Left ventricle myocardium inferior (tissue), 1 donor: Measurements from ENCODE around the gene SUB1. TPM values are rescaled to one million over a fixed set of nuclear protein-coding genes. Genes with fewer than 3 reads are reported as not detected.

Experiments
- DNase-seq: peaks from one replicate; pipeline ENCODE4 v3.0.0-alpha.2; 2020
- H3K27ac ChIP-seq: fragments of 200-600 bp; replicated peaks from 2 replicates; pipeline ENCODE4 v1.8.0; 2021
- H3K27me3 ChIP-seq: fragments of 200-600 bp; 2 replicates; pipeline ENCODE4 v1.8.0; 2021; ENCODE audit warnings: low read depth
- H3K36me3 ChIP-seq: fragments of 200-600 bp; 2 replicates; pipeline ENCODE4 v1.8.0; 2021
- H3K4me1 ChIP-seq: fragments of 200-600 bp; 2 replicates; pipeline ENCODE4 v1.8.0; 2021
- H3K4me3 ChIP-seq: fragments of 200-600 bp; 2 replicates; pipeline ENCODE4 v1.8.0; 2021; ENCODE audit warnings: mild to moderate bottlenecking, moderate library complexity
- H3K9me3 ChIP-seq: fragments of 200-600 bp; replicated peaks from 2 replicates; pipeline ENCODE4 v1.8.0; 2021
- intact Hi-C: fragments of 100-400 bp; cut with micrococcal nuclease; formaldehyde crosslinking; loops from one replicate; pipeline ENCODE4 v1.11.0; 2022
- total RNA-seq: library from RNA; stranded (reverse); fragmentation: NEBNext Ultra II Directional; extraction: Animal tissue kit (Norgen Biotek cat#: 25700); gene quantifications from one replicate; pipeline ENCODE4 v1.2.1, GENCODE V29; 2021
- TF ChIP-seq, protein P1 (sequence below): fragments of 200-600 bp; IDR thresholded peaks from 2 replicates; pipeline ENCODE4 v1.8.0; 2021; ENCODE audit warnings: antibody characterized with exemption, mild to moderate bottlenecking, borderline replicate concordance
- donor health status: DM: no; HTN: yes; CAD: no; lungs with severe emphysema.

Gene SUB1
- total RNA-seq, 1 donor from 2014 or later, result 222 TPM

DNA sequence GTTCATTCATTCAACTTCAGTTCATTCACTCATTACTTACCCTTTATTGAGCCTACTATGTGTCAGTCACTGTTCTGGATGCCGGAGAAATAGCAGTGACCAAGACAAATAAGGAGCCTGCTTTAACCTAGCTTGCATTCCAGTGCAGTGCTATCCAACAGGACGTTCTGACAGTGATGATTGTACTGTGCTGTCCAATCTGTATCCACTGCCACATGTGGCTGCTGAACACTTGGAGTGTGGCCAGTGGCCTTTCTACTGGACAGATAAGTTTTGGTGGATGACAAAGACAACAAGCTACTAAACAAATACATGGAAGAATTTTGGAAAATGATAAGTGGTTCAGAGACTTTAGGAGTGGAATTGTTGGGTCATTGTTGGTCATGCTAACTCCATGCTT lies 33.6 kb downstream of the SUB1 start:
- no peaks in the 10 kb centered on the region for H3K36me3 ChIP-seq
- TF ChIP-seq, protein P1, sequence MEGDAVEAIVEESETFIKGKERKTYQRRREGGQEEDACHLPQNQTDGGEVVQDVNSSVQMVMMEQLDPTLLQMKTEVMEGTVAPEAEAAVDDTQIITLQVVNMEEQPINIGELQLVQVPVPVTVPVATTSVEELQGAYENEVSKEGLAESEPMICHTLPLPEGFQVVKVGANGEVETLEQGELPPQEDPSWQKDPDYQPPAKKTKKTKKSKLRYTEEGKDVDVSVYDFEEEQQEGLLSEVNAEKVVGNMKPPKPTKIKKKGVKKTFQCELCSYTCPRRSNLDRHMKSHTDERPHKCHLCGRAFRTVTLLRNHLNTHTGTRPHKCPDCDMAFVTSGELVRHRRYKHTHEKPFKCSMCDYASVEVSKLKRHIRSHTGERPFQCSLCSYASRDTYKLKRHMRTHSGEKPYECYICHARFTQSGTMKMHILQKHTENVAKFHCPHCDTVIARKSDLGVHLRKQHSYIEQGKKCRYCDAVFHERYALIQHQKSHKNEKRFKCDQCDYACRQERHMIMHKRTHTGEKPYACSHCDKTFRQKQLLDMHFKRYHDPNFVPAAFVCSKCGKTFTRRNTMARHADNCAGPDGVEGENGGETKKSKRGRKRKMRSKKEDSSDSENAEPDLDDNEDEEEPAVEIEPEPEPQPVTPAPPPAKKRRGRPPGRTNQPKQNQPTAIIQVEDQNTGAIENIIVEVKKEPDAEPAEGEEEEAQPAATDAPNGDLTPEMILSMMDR, result no peak
- no peak overlapping the region for H3K4me3 ChIP-seq
- H3K4me1 ChIP-seq, result peaks cover 15% of the 10 kb centered on the region
- intact Hi-C loops, result no loop called here
- DNase-seq, result no peak
- no peaks in the 10 kb centered on the region for H3K9me3 ChIP-seq
- H3K27ac ChIP-seq, result no peak overlapping the region
- no peaks in the 10 kb centered on the region for H3K27me3 ChIP-seq

DNA sequence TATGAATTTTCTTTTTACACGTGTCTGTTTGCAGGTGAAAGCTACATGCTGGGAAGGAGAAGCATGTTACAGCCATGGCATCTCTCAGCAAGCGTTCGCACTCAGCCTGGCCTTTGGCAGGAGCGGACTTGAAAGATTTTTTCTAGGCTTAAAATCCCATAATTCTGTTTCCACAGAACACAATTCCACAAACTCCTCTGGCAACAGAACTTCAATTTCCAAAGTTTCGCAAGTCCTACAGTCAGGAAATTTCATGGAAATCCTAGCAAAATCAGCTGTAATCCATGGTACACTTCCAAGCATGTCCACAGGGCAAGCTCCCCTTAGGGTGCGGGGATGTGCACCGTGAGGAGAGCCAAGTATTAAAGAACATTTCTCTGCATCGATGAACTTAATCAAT lies 35.9 kb downstream of the SUB1 start:
- intact Hi-C loops, result no loop called here
- TF ChIP-seq, protein P1, result no peak
- no peak for DNase-seq
- no peak overlapping the region for H3K4me3 ChIP-seq
- no peaks in the 10 kb centered on the region for H3K36me3 ChIP-seq
- peaks cover 6% of the 10 kb centered on the region for H3K4me1 ChIP-seq
- H3K27ac ChIP-seq, result no peak overlapping the region
- no peaks in the 10 kb centered on the region for H3K27me3 ChIP-seq
- no peaks in the 10 kb centered on the region for H3K9me3 ChIP-seq

DNA sequence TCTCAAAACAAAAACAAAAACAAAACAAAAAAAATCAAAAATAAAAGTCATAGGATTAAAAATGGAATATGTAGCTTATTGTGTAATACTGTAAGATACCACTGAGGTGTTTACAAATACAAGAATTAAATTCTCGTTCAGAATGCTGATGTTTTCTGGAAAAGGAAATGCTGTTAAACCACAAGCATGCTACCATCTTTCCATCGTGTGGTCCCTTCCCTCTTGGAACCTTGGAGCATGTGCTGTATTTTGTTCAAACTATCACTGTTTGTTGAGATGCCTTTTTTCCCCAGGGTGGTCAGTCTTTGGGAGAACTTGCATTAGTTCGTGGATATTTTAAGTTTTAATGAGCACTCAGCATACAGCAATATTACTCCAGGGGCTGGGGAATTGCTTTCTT lies 39.7 kb downstream of the SUB1 start:
- H3K9me3 ChIP-seq, result no peaks in the 10 kb centered on the region
- no peaks in the 10 kb centered on the region for H3K27me3 ChIP-seq
- no peak overlapping the region for H3K4me3 ChIP-seq
- no peak for DNase-seq
- no peaks in the 10 kb centered on the region for H3K36me3 ChIP-seq
- TF ChIP-seq, protein P1, result no peak
- H3K4me1 ChIP-seq, result peaks cover 24% of the 10 kb centered on the region
- H3K27ac ChIP-seq, result no peak overlapping the region
- intact Hi-C loops, result no loop called here

DNA sequence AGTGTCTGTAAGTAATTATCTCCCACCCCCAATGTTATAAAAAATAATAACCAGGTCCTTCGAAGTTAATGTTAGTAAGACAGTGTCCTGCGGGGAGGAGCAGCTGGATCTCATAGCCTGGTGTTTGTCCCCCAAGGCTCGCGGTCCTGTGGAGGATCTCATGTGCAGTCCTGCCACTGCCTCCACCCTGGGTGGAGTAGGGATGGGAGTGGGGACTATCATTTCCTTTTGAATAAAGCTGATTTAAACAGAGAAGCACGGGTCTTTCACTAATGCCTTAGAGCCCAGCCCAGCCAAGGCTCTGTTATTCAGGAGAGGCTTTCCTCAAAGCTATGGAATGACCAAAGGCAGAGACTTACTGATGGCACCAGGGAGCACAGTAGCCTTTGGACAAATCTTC lies 40.2 kb downstream of the SUB1 start:
- Histone ChIP-seq H3K27ac (no peak overlapping the region), H3K4me3 (no peak overlapping the region), H3K27me3 (no peaks in the 10 kb centered on the region), H3K9me3 (no peaks in the 10 kb centered on the region), H3K36me3 (no peaks in the 10 kb centered on the region), H3K4me1 (peaks cover 24% of the 10 kb centered on the region)
- TF ChIP-seq, protein P1, result no peak
- intact Hi-C loops, result no loop called here
- DNase-seq, result no peak

DNA sequence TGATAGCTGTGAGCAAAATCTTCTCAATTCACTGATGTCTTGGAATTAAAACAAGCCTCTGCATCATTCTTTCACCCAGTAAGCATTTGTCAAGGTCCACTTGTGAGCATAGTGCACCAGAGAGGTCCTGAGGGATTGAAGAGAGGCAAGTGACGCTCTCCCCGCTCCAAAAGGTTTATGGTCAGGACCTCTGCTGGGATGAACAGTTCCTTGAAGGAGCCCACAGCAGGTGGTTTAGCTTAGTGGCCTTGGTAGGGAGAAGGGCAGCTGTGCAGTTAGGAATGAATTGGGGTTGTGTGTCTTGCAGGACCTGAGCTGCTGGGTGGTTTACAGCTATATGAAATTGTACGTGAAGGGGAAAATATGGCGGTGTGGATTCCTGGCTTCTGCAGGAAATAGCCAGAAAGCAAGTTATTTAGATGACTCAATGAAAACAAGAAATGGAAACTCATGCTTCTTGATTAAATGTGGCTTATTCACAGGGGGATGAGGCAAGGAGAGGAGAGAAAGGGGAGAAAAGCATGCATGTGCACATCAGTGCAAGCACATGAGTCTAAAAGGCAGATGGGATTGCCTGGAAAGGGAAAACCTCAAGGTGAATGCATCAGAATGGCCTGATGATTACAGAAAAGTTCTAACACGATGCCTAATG lies 42.0 kb downstream of the SUB1 start:
- TF ChIP-seq, protein P1, result no peak
- H3K27ac ChIP-seq, result peak overlapping the region; percentile 54
- intact Hi-C loops, result no loop called here

More for the DNA sequence above, 42.0 kb downstream of the SUB1 start:
- Histone ChIP-seq H3K4me3 (no peak overlapping the region), H3K36me3 (no peaks in the 10 kb centered on the region), H3K27me3 (no peaks in the 10 kb centered on the region), H3K9me3 (no peaks in the 10 kb centered on the region), H3K4me1 (peaks cover 24% of the 10 kb centered on the region)
- DNase-seq, result no peak
